ENCODE results near the gene CCDC157. TPM values are rescaled to one million over a fixed set of nuclear protein-coding genes. Genes with fewer than 3 reads are reported as not detected.

The CCDC157 gene
- polyA plus RNA-seq, 1 of the 3 experiments (the other 2 are of a cell fraction) = 5.8 TPM

DNA sequence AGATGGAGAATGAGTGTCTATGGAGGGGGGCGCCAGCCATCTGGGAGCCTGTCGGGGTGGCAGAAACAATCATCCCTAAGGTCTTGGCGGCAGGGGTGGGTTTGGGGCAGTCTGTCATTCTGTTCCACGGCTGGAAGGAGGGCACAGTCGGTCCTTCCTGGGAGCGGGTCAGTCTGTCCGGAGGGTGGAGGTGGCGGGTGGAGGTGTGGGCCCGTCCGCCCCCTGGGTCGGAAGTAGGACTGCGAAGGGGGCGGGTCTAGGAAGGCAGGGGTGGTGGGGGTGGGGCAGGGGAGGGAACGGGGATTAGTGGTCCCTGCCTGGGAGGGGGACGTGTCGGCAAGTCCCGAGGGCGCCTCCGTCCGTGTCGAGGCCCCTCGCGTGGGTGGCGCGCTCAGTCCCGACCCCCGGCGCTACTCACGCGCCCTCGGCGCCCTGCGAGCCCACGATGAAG, 30.5 kb upstream of the CCDC157 start:
- ChIA-PET CTCF (interaction anchor here (1.7 to 7.7 kb wide), 2 partner anchors 11 to 38 kb away, joined by 6 to 42 read pairs; partner anchors contain the start of gene CASTOR1), POLR2A (interaction anchor here (1.1 to 1.9 kb wide), 2 partner anchors 30 to 36 kb away, joined by 4 to 8 read pairs; partner anchors contain the start of genes CCDC157 and SF3A1)
- WGBS (ENCODE audit: low lambda C conversion rate) = under 1% methylated on average over 18 of the region's 34 CpGs
- Histone ChIP-seq H3K27ac (ENCODE audit: low read depth in 2 of 2, low read length in 1 of 2) (peak overlapping the region; percentile 42 to 48; a peak in 2 of 4 replicates), H3K79me2 (ENCODE audit: insufficient read depth) (peaks cover 37% of the 10 kb centered on the region), H3F3A (replicated peaks; ENCODE audit: insufficient read depth) (peaks cover 25% of the 10 kb centered on the region), H3K9me2 (no peaks in the 10 kb centered on the region), H3K4me2 (peak overlapping the region; percentile 95), H2AFZ (ENCODE audit: low read depth) (0 out of 2 replicates have a peak overlapping the region, but pooled peaks have one; percentile 41), H3K4me1 (ENCODE audit: control insufficient read depth in 1 of 2, insufficient read depth in 2 of 2, low read depth in 1 of 2, low read length in 1 of 2) (peaks cover 0 to 25% of the 10 kb centered on the region in 2 experiments; a peak in 2 of 4 replicates), H3K27me3 (ENCODE audit: insufficient read depth) (no peaks in the 10 kb centered on the region), H3K9ac (peak overlapping the region; percentile 74; the same call in 1 of the 2 replicates), H4K20me1 (ENCODE audit: insufficient read depth) (peaks cover 21% of the 10 kb centered on the region), H3K36me3 (replicated peaks in 1 of 2; ENCODE audit: control insufficient read depth in 1 of 2, insufficient read depth in 2 of 2, low read length in 1 of 2) (peaks cover 9 to 11% of the 10 kb centered on the region in 2 experiments), H3K9me3 (no peaks in the 10 kb centered on the region), H3K4me3 (ENCODE audit: low read depth in 2 of 2, low read length in 1 of 2) (peak overlapping the region; percentile 72 to 79)
- TF ChIP-seq SIN3A (IDR thresholded peaks at IDR 0.05; ENCODE audit: borderline replicate concordance, low read depth, low read length) (no peak; the same call in 1 of the 2 replicates), MXI1 (IDR thresholded peaks at IDR 0.05; ENCODE audit: low read depth, low read length) (no peak), RAD21 (IDR thresholded peaks at IDR 0.05; ENCODE audit: low read length) (no peak), EZH2phosphoT487 (IDR thresholded peaks at IDR 0.05; ENCODE audit: borderline replicate concordance, low read depth) (no peak), NRF1 (IDR thresholded peaks at IDR 0.05; ENCODE audit: low read depth, low read length) (no peak), EP300 (IDR thresholded peaks at IDR 0.05; ENCODE audit: borderline replicate concordance in 1 of 2, low read depth in 1 of 2, low read length in 1 of 2) (no peak), JUND (IDR thresholded peaks at IDR 0.05) (no peak), USF1 (IDR thresholded peaks at IDR 0.05; ENCODE audit: borderline replicate concordance, low read depth) (no peak), SMC3 (IDR thresholded peaks at IDR 0.05; ENCODE audit: low read depth, low read length) (no peak), FOSL2 (IDR thresholded peaks at IDR 0.05; ENCODE audit: borderline replicate concordance, low read depth) (no peak), ELF1 (IDR thresholded peaks at IDR 0.05) (no peak), FOXJ3 (CRISPR knock-in tag; IDR thresholded peaks at IDR 0.05) (no peak), TAF1 (IDR thresholded peaks at IDR 0.05; ENCODE audit: borderline replicate concordance, low read depth, low read length) (no peak), GABPA (IDR thresholded peaks at IDR 0.05; ENCODE audit: low read depth) (no peak), RCOR1 (IDR thresholded peaks at IDR 0.05; ENCODE audit: low read length) (no peak), TEAD4 (IDR thresholded peaks at IDR 0.05; ENCODE audit: borderline replicate concordance, insufficient read depth) (no peak), RXRA (IDR thresholded peaks at IDR 0.05; ENCODE audit: borderline replicate concordance, low read depth) (no peak), NFIC (IDR thresholded peaks at IDR 0.05; ENCODE audit: borderline replicate concordance) (no peak)
- TF ChIP-seq, protein P1, sequence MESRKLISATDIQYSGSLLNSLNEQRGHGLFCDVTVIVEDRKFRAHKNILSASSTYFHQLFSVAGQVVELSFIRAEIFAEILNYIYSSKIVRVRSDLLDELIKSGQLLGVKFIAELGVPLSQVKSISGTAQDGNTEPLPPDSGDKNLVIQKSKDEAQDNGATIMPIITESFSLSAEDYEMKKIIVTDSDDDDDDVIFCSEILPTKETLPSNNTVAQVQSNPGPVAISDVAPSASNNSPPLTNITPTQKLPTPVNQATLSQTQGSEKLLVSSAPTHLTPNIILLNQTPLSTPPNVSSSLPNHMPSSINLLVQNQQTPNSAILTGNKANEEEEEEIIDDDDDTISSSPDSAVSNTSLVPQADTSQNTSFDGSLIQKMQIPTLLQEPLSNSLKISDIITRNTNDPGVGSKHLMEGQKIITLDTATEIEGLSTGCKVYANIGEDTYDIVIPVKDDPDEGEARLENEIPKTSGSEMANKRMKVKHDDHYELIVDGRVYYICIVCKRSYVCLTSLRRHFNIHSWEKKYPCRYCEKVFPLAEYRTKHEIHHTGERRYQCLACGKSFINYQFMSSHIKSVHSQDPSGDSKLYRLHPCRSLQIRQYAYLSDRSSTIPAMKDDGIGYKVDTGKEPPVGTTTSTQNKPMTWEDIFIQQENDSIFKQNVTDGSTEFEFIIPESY (IDR thresholded peaks at IDR 0.05; ENCODE audit: borderline replicate concordance, low read depth) = no peak
- TF ChIP-seq, protein P2, sequence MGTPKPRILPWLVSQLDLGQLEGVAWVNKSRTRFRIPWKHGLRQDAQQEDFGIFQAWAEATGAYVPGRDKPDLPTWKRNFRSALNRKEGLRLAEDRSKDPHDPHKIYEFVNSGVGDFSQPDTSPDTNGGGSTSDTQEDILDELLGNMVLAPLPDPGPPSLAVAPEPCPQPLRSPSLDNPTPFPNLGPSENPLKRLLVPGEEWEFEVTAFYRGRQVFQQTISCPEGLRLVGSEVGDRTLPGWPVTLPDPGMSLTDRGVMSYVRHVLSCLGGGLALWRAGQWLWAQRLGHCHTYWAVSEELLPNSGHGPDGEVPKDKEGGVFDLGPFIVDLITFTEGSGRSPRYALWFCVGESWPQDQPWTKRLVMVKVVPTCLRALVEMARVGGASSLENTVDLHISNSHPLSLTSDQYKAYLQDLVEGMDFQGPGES (IDR thresholded peaks at IDR 0.05; ENCODE audit: low read depth, low read length) = no peak
- peak; percentile 77 for DNase-seq
